ENCODE measurements around the gene NHSL2.

Gene NHSL2

GRCh38 chrX:72121383-72121782 is 210.7 kb downstream of the NHSL2 start:
- FAIRE-seq (no peak), DNase-seq (ENCODE audit: insufficient read length, low spot score) (no peak)
- TF ChIP-seq CTCF (IDR thresholded peaks at IDR 0.05; ENCODE audit: insufficient read depth, missing control alignments): no peak

- FAIRE-seq: no peak
These were observed 212.1 kb downstream of the NHSL2 start for GRCh38 chrX:72122621-72123337.

GRCh38 chrX:72123471-72124185 is 213.0 kb downstream of the NHSL2 start:
- DNase-seq (ENCODE audit: insufficient read length, low spot score) (no peak), FAIRE-seq (no peak)
- TF ChIP-seq CTCF (IDR thresholded peaks at IDR 0.05; ENCODE audit: insufficient read depth, missing control alignments): no peak

More at GRCh38 chrX:72122621-72123337, 212.1 kb downstream of the NHSL2 start:
- no peak for DNase-seq (ENCODE audit: insufficient read length, low spot score)
- TF ChIP-seq CTCF (IDR thresholded peaks at IDR 0.05; ENCODE audit: insufficient read depth, missing control alignments): no peak

GRCh38 chrX:72124540-72125201 is 214.0 kb downstream of the NHSL2 start:
- no peak for TF ChIP-seq CTCF (IDR thresholded peaks at IDR 0.05; ENCODE audit: insufficient read depth, missing control alignments)
- no peak for FAIRE-seq
- no peak for DNase-seq (ENCODE audit: insufficient read length, low spot score)

- FAIRE-seq (no peak), DNase-seq (ENCODE audit: insufficient read length, low spot score) (no peak)
- TF ChIP-seq CTCF (IDR thresholded peaks at IDR 0.05; ENCODE audit: insufficient read depth, missing control alignments): no peak
These were observed 214.8 kb downstream of the NHSL2 start for GRCh38 chrX:72125331-72126047.

- DNase-seq (ENCODE audit: insufficient read length, low spot score) (no peak), FAIRE-seq (no peak)
- TF ChIP-seq CTCF (IDR thresholded peaks at IDR 0.05; ENCODE audit: insufficient read depth, missing control alignments): no peak
These were observed 215.4 kb downstream of the NHSL2 start for GRCh38 chrX:72126048-72126415.
